ENCODE data around the gene P2RX2.
"Not testable (repeated sequence)": the region's sequence is repeated elsewhere in the genome, so short reads cannot be mapped to it uniquely, and the experiment has no call there.

The P2RX2 gene

GRCh38 chr12:132583736-132584135, 34.8 kb upstream of the P2RX2 start:
- DNase-seq (ENCODE audit: low spot score) = no peak

- DNase-seq (ENCODE audit: low spot score) = no peak
Measured at GRCh38 chr12:132584429-132584828, 34.1 kb upstream of the P2RX2 start.

- DNase-seq (ENCODE audit: low spot score) = no peak
Measured at GRCh38 chr12:132585177-132585576, 33.4 kb upstream of the P2RX2 start.

- DNase-seq (ENCODE audit: low spot score) = no peak
Measured at GRCh38 chr12:132586929-132587328, 31.6 kb upstream of the P2RX2 start.

GRCh38 chr12:132587781-132588180, 30.8 kb upstream of the P2RX2 start:
- no peak for DNase-seq (ENCODE audit: low spot score)

- DNase-seq (ENCODE audit: low spot score) = no peak
Measured at GRCh38 chr12:132588319-132588718, 30.3 kb upstream of the P2RX2 start.

GRCh38 chr12:132588821-132589669, 29.5 kb upstream of the P2RX2 start:
- no peak for DNase-seq (ENCODE audit: low spot score)

GRCh38 chr12:132591107-132591935, 27.3 kb upstream of the P2RX2 start:
- DNase-seq (ENCODE audit: low spot score) = no peak

- no peak for DNase-seq (ENCODE audit: low spot score)
Measured at GRCh38 chr12:132592282-132592970, 26.1 kb upstream of the P2RX2 start.

GRCh38 chr12:132593071-132593470, 25.5 kb upstream of the P2RX2 start:
- no peak for DNase-seq (ENCODE audit: low spot score)

- DNase-seq (ENCODE audit: low spot score) = no peak
Measured at GRCh38 chr12:132593521-132593920, 25.1 kb upstream of the P2RX2 start.

GRCh38 chr12:132593938-132594358, 24.6 kb upstream of the P2RX2 start:
- DNase-seq (ENCODE audit: low spot score) = peak; percentile 96

GRCh38 chr12:132595183-132595582, 23.4 kb upstream of the P2RX2 start:
- DNase-seq (ENCODE audit: low spot score) = no peak

GRCh38 chr12:132596016-132596415, 22.6 kb upstream of the P2RX2 start:
- no peak for DNase-seq (ENCODE audit: low spot score)

GRCh38 chr12:132597333-132598316, 21.0 kb upstream of the P2RX2 start:
- DNase-seq (ENCODE audit: low spot score) = peak; percentile 61

- DNase-seq (ENCODE audit: low spot score) = not testable (repeated sequence)
Measured at GRCh38 chr12:132599502-132599901, 19.1 kb upstream of the P2RX2 start.

GRCh38 chr12:132600048-132601032, 18.2 kb upstream of the P2RX2 start:
- no peak for DNase-seq (ENCODE audit: low spot score)

- DNase-seq (ENCODE audit: low spot score) = no peak
Measured at GRCh38 chr12:132601171-132601883, 17.2 kb upstream of the P2RX2 start.

- no peak for DNase-seq (ENCODE audit: low spot score)
Measured at GRCh38 chr12:132602572-132603239, 15.9 kb upstream of the P2RX2 start.

All from NAMALWA (cell line).